Measurements from ENCODE around the gene FANCF. TPM values are rescaled to one million over a fixed set of nuclear protein-coding genes. Genes with fewer than 3 reads are reported as not detected.
A peak's percentile ranks its signal among the peaks of the same experiment; 100 is the strongest.

FANCF gene
- 6.0 TPM for total RNA-seq (2013)
- polyA plus RNA-seq (1 to 10 TPM; 1.1 to 3.9 (median 2.8) TPM), polyA minus RNA-seq (3.5 and 4.6 TPM in 2 replicates), total RNA-seq (0.17 to 5.2 (median 1.7) reads per million in 11 experiments)

GRCh38 chr11:22625448-22626287 lies at the start of gene FANCF:
TSS of gene FANCF (minus strand) at chr11:22625823. CDS start at chr11:22625810, 13 bp downstream.
- H3K36me3 Mint-ChIP-seq, result peaks cover 3 to 4% of the 10 kb centered on the region in 2 donors
- H3K9me3 Mint-ChIP-seq, result no peaks in the 10 kb centered on the region
- Histone ChIP-seq H3K4me2 (replicated peaks; ENCODE audit: extremely low read depth, low read length, poor library complexity, severe bottlenecking) (peak within 1 kb of the TSS; percentile 83), H4K20me1 (ENCODE audit: insufficient read depth, low read length) (no peaks in the 10 kb centered on the region), H3K36me3 (replicated peaks in 1 of 2; ENCODE audit: control insufficient read depth in 1 of 2, insufficient read depth in 2 of 2, low read length in 2 of 2) (no peaks in the 10 kb centered on the region), H3K27me3 (ENCODE audit: control insufficient read depth in 2 of 2, insufficient read depth in 2 of 2, low read length in 2 of 2) (no peaks in the 10 kb centered on the region), H2AFZ (ENCODE audit: insufficient read depth, low read depth, low read length, poor library complexity, severe bottlenecking) (peak within 1 kb of the TSS; percentile 99), H3K27ac (ENCODE audit: low read depth in 1 of 2, low read length in 2 of 2) (peak within 1 kb of the TSS; percentile 86 to 92), H3K4me3 (replicated peaks in 1 of 3; ENCODE audit: low read depth in 2 of 3, low read length in 3 of 3) (peak within 1 kb of the TSS; percentile 89 to 92 (median 90)), H3K4me1 (ENCODE audit: control insufficient read depth in 1 of 2, insufficient read depth in 2 of 2, low read length in 2 of 2) (peaks cover 18 to 20% of the 10 kb centered on the region in 2 donors), H3K9ac (ENCODE audit: insufficient read depth, low read length, poor library complexity, severe bottlenecking) (peak within 1 kb of the TSS; percentile 77), H3K9me3 (replicated peaks in 1 of 2; ENCODE audit: control insufficient read depth in 1 of 2, insufficient read depth in 1 of 2, low read length in 2 of 2) (no peaks in the 10 kb centered on the region), H3K79me2 (ENCODE audit: insufficient read depth, low read length) (peaks cover 8% of the 10 kb centered on the region)
- peak within 1 kb of the TSS; percentile 96 to 98 for H3K4me3 Mint-ChIP-seq
- intact Hi-C loops (cut with micrococcal nuclease), result no loop called here
- H3K27ac Mint-ChIP-seq, result peak within 1 kb of the TSS; percentile 93 to 99 (median 97)
- H3K27me3 Mint-ChIP-seq (ENCODE audit: low read depth in 3 of 3), result no peaks in the 10 kb centered on the region
- H3K4me1 Mint-ChIP-seq, result peaks cover 18% of the 10 kb centered on the region
- TF ChIP-seq CTCF (IDR thresholded peaks at IDR 0.05), result no peak
- peak; percentile 99 for DNase-seq
- WGBS (ENCODE audit: insufficient coverage), result under 1% methylated on average over 41 of the region's 55 CpGs

GRCh38 chr11:22674470-22675439 lies 49.1 kb upstream of the FANCF start:
- Histone ChIP-seq H3K9ac (ENCODE audit: insufficient read depth, low read length, poor library complexity, severe bottlenecking) (no peak overlapping the region), H3K4me2 (replicated peaks; ENCODE audit: extremely low read depth, low read length, poor library complexity, severe bottlenecking) (no peak overlapping the region), H3K36me3 (replicated peaks in 1 of 2; ENCODE audit: control insufficient read depth in 1 of 2, insufficient read depth in 2 of 2, low read length in 2 of 2) (no peaks in the 10 kb centered on the region), H4K20me1 (ENCODE audit: insufficient read depth, low read length) (no peaks in the 10 kb centered on the region), H3K4me3 (replicated peaks in 1 of 3; ENCODE audit: low read depth in 2 of 3, low read length in 3 of 3) (no peak overlapping the region), H3K4me1 (ENCODE audit: control insufficient read depth in 1 of 2, insufficient read depth in 2 of 2, low read length in 2 of 2) (no peaks in the 10 kb centered on the region), H3K27me3 (ENCODE audit: control insufficient read depth in 2 of 2, insufficient read depth in 2 of 2, low read length in 2 of 2) (peaks cover 6 to 13% of the 10 kb centered on the region in 2 donors), H3K79me2 (ENCODE audit: insufficient read depth, low read length) (no peaks in the 10 kb centered on the region), H3K27ac (ENCODE audit: low read depth in 1 of 2, low read length in 2 of 2) (no peak overlapping the region), H3K9me3 (replicated peaks in 1 of 2; ENCODE audit: control insufficient read depth in 1 of 2, insufficient read depth in 1 of 2, low read length in 2 of 2) (no peaks in the 10 kb centered on the region), H2AFZ (ENCODE audit: insufficient read depth, low read depth, low read length, poor library complexity, severe bottlenecking) (no peak overlapping the region)
- peaks cover 3 to 4% (median 4%) of the 10 kb centered on the region in 3 donors for H3K27me3 Mint-ChIP-seq (ENCODE audit: low read depth in 3 of 3)
- DNase-seq, result no peak
- H3K9me3 Mint-ChIP-seq, result no peaks in the 10 kb centered on the region
- no peak overlapping the region for H3K4me3 Mint-ChIP-seq
- peaks cover 2% of the 10 kb centered on the region for H3K4me1 Mint-ChIP-seq
- H3K36me3 Mint-ChIP-seq, result no peaks in the 10 kb centered on the region
- WGBS (ENCODE audit: insufficient coverage), result 100% methylated on average over 3 of the region's 4 CpGs
- TF ChIP-seq CTCF (IDR thresholded peaks at IDR 0.05), result no peak
- H3K27ac Mint-ChIP-seq, result no peak overlapping the region
- intact Hi-C loops (cut with micrococcal nuclease), result no loop called here
